Esophagus muscularis mucosa (tissue), 4 donors: ENCODE results near the gene SARS2. TPM values are rescaled to one million over a fixed set of nuclear protein-coding genes. Genes with fewer than 3 reads are reported as not detected.

ENCODE experiments used
- DNase-seq: peaks from one replicate; pipeline ENCODE4 v3.0.0-alpha.2; 2017; ENCODE audit errors: extremely low spot score
- H3K27ac ChIP-seq, 4 donors: fragments of 200-600 bp; sonication (generic); replicated peaks in 1 of 4; 1 replicate in 3 of 4; 2 replicates in 1 of 4; pipeline ENCODE4 v1.5.1; 2016 to 2019; ENCODE audit warnings: mild to moderate bottlenecking in 1 of 4
- H3K27me3 ChIP-seq, 4 donors: fragments of 200-600 bp; sonication (generic); one replicate each; pipeline versions ENCODE4 v1.5.1 to v1.6.0; 2016 to 2019
- H3K36me3 ChIP-seq, 4 donors: fragments of 200-600 bp; sonication (generic); one replicate each; pipeline ENCODE4 v1.5.1; 2016 to 2019
- H3K4me1 ChIP-seq, 4 donors: fragments of 200-600 bp; sonication (generic); one replicate each; pipeline ENCODE4 v1.5.1; 2016 to 2019
- H3K4me3 ChIP-seq, 4 donors: fragments of 200-600 bp; sonication (generic); 1 replicate in 2 of 4; 2 replicates in 2 of 4; pipeline ENCODE4 v1.5.1; 2016 to 2019; ENCODE audit warnings: mild to moderate bottlenecking in 4 of 4, moderate library complexity in 1 of 4
- H3K9me3 ChIP-seq, 4 donors: fragments of 200-600 bp; sonication (generic); 1 replicate in 3 of 4; 2 replicates in 1 of 4; pipeline ENCODE4 v1.5.1; 2016 to 2019
- CTCF ChIP-seq, 3 experiments: fragments of 200-600 bp in 2 of 3; fragments of 450-650 bp in 1 of 3; sonication (generic) in 2 of 3; IDR thresholded peaks; one replicate each; pipeline ENCODE4 v1.5.1; 2017 to 2019; ENCODE audit warnings: antibody characterized with exemption in 3 of 3, mild to moderate bottlenecking in 2 of 3, moderate library complexity in 1 of 3
- EP300 ChIP-seq: sonication (generic); formaldehyde crosslinking; IDR thresholded peaks from one replicate; pipeline ENCODE4 v1.6.1; 2017; ENCODE audit warnings: antibody characterized with exemption
- POLR2A ChIP-seq: fragments of 450-650 bp; IDR thresholded peaks from one replicate; pipeline ENCODE4 v1.6.1; 2017; ENCODE audit warnings: antibody characterized with exemption, moderate library complexity, mild to moderate bottlenecking, low read depth
- POLR2AphosphoS5 ChIP-seq, 2 donors: sonication (generic); formaldehyde crosslinking; IDR thresholded peaks; one replicate each; pipeline ENCODE4 v1.6.1; 2017; ENCODE audit warnings: antibody characterized with exemption in 2 of 2
- WGBS: methylation state at CpG from one replicate; pipeline ENCODE4 v1.1.5; 2018; 5-methylcytosine and 5-hydroxymethylcytosine counted together
- intact Hi-C: fragments of 100-400 bp; cut with DNase I; formaldehyde crosslinking; loops from one replicate; pipeline ENCODE4 v1.15.1; 2023
- total RNA-seq, 4 donors: library from RNA; depleted of rRNA; stranded (reverse); fragments of >200 nt; gene quantifications; one replicate each; pipeline versions ENCODE4 v1.1.0 to v1.2.1, GENCODE V29; 2016

SARS2 gene
- total RNA-seq, 4 donors from 2014 or later: 6.8 to 14.6 (median 9.1) TPM

- H3K4me3 ChIP-seq: no peak overlapping the region
- no peak overlapping the region for H3K27ac ChIP-seq
- no peak for TF ChIP-seq POLR2A
- no peak for TF ChIP-seq CTCF (IDR thresholded peaks at IDR 0.05)
- no peak for TF ChIP-seq EP300
- no peak for TF ChIP-seq POLR2AphosphoS5 (IDR thresholded peaks at IDR 0.05)
- WGBS: 95% methylated on average over 16 of the region's 19 CpGs
- intact Hi-C loops: no loop called here
- peaks cover 13 to 55% (median 50%) of the 10 kb centered on the region in 4 donors for H3K36me3 ChIP-seq
- no peaks in the 10 kb centered on the region for H3K27me3 ChIP-seq
- DNase-seq: no peak
- peaks cover 11 to 19% (median 14%) of the 10 kb centered on the region in 4 donors for H3K4me1 ChIP-seq
- no peaks in the 10 kb centered on the region for H3K9me3 ChIP-seq
Measured at GRCh38 chr19:38880076-38880881, 50.3 kb downstream of the SARS2 start.

- Histone ChIP-seq H3K4me1 (peaks cover 11 to 14% (median 12%) of the 10 kb centered on the region in 4 donors), H3K27me3 (no peaks in the 10 kb centered on the region), H3K27ac (no peak overlapping the region), H3K4me3 (no peak overlapping the region), H3K9me3 (no peaks in the 10 kb centered on the region), H3K36me3 (peaks cover 13 to 55% (median 50%) of the 10 kb centered on the region in 4 donors)
- DNase-seq: no peak
- intact Hi-C loops: no loop called here
- WGBS: 89% methylated on average over 7 of the region's 11 CpGs
- TF ChIP-seq POLR2AphosphoS5 (IDR thresholded peaks at IDR 0.05) (no peak), POLR2A (no peak), EP300 (no peak), CTCF (IDR thresholded peaks at IDR 0.05) (no peak)
Measured at GRCh38 chr19:38879400-38879751, 51.2 kb downstream of the SARS2 start.

GRCh38 chr19:38878575-38879399 lies 51.8 kb downstream of the SARS2 start:
- H3K27ac ChIP-seq: peak overlapping the region in 3 of 4 donors; percentile 21 to 62 (median 31)
- H3K27me3 ChIP-seq: no peaks in the 10 kb centered on the region
- H3K36me3 ChIP-seq: peaks cover 13 to 55% (median 49%) of the 10 kb centered on the region in 4 donors
- intact Hi-C loops: no loop called here
- 81% methylated on average over 16 of the region's 16 CpGs for WGBS
- no peak overlapping the region for H3K4me3 ChIP-seq
- H3K9me3 ChIP-seq: no peaks in the 10 kb centered on the region
- no peak for DNase-seq
- TF ChIP-seq POLR2A: no peak
- no peak for TF ChIP-seq POLR2AphosphoS5 (IDR thresholded peaks at IDR 0.05)
- no peak for TF ChIP-seq EP300
- no peak for TF ChIP-seq CTCF (IDR thresholded peaks at IDR 0.05)
- peaks cover 11 to 14% (median 12%) of the 10 kb centered on the region in 4 donors for H3K4me1 ChIP-seq

- H3K9me3 ChIP-seq: no peaks in the 10 kb centered on the region
- peak within 1 kb of the TSS in 1 of 4 donors; percentile 23 for H3K4me3 ChIP-seq
- peaks cover 13 to 47% (median 41%) of the 10 kb centered on the region in 4 donors for H3K36me3 ChIP-seq
- intact Hi-C loops: no loop called here
- WGBS: 34% methylated on average over 8 of the region's 11 CpGs
- no peak for TF ChIP-seq EP300
- no peak for TF ChIP-seq POLR2A
- no peak for DNase-seq
- H3K27me3 ChIP-seq: no peaks in the 10 kb centered on the region
- H3K27ac ChIP-seq: peak within 1 kb of the TSS in 3 of 4 donors; percentile 21 to 62 (median 31)
- H3K4me1 ChIP-seq: peaks cover 11 to 14% (median 14%) of the 10 kb centered on the region in 4 donors
Measured at GRCh38 chr19:38877781-38878574, 52.6 kb downstream of the SARS2 start, which contains the start of gene RINL. RINL (minus strand) TSS chr19:38878275; CDS start chr19:38876742, 1,533 bp downstream.
